ENCODE measurements around the gene PLD1. TPM values are rescaled to one million over a fixed set of nuclear protein-coding genes. Genes with fewer than 3 reads are reported as not detected.
A peak's percentile ranks its signal among the peaks of the same experiment; 100 is the strongest.

Gene PLD1
- total and polyA plus RNA-seq, 10 of the 15 experiments (the other 5 are each of a cell fraction or from before 2014, with no cell fraction given), result 2.9 to 108 (median 3.6) TPM

DNA sequence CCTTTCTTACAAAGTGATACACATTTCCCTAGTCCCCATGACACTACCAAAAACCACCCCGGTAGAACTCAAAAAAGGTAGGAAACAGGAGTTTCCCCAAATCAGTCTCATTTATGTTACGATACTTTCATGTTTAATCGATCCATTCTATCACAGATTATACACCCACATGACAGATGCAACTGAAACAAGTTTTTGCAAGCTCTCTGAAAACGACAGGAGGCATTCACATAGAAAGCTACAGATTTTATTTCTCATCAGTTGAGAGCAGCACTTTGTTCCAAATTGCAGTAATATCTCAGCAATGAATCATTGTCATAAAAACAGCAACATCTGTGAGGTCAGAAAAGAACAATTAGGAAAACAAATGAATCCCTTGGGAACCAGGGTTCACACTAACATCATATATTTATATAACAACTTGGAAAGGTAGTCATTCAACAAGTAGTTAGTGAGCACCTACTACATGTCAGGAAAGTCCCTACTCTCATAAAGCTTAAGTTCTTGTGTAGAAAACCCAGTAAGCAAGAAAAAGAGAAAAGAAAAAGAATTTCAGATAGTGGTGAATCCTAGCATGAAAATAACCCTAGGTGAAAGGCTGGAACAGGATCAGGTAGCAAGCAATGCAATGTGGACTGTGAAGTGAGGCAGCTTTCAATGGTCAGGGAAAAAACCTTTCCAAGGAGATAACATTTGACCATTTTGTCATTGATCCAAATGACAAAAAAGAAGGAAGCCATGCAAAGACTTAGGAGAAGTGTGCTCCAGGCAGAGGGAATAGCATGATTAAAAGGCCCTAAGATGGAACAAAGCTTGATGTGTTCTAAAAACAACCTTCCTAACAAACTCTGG lies 8.3 kb downstream of the PLD1 start (continued):
- TF ChIP-seq, protein P1, sequence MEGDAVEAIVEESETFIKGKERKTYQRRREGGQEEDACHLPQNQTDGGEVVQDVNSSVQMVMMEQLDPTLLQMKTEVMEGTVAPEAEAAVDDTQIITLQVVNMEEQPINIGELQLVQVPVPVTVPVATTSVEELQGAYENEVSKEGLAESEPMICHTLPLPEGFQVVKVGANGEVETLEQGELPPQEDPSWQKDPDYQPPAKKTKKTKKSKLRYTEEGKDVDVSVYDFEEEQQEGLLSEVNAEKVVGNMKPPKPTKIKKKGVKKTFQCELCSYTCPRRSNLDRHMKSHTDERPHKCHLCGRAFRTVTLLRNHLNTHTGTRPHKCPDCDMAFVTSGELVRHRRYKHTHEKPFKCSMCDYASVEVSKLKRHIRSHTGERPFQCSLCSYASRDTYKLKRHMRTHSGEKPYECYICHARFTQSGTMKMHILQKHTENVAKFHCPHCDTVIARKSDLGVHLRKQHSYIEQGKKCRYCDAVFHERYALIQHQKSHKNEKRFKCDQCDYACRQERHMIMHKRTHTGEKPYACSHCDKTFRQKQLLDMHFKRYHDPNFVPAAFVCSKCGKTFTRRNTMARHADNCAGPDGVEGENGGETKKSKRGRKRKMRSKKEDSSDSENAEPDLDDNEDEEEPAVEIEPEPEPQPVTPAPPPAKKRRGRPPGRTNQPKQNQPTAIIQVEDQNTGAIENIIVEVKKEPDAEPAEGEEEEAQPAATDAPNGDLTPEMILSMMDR (IDR thresholded peaks at IDR 0.05 in 2 of 3, conservative IDR thresholded peaks at IDR 0.05 in 1 of 3; ENCODE audit: control insufficient read depth in 2 of 3, extremely low read depth in 1 of 3, insufficient read depth in 1 of 3, low read depth in 3 of 3, low read length in 3 of 3), result no peak
- TF ChIP-seq EP300 (IDR thresholded peaks at IDR 0.05; ENCODE audit: borderline replicate concordance in 1 of 2, control insufficient read depth in 1 of 2, low read depth in 2 of 2, low read length in 2 of 2), result peak; percentile 59 to 78; a peak in 2 of 4 replicates
- 0 out of 2 replicates have a peak, but pooled peaks have one; percentile 2 for TF ChIP-seq SMARCA5 (IDR thresholded peaks at IDR 0.05)
- TF ChIP-seq MXI1 (IDR thresholded peaks at IDR 0.05; ENCODE audit: low read depth, low read length), result no peak
- TF ChIP-seq ZNF274 (IDR thresholded peaks at IDR 0.05; ENCODE audit: insufficient read depth, insufficient read length), result no peak
- TF ChIP-seq, protein P2, sequence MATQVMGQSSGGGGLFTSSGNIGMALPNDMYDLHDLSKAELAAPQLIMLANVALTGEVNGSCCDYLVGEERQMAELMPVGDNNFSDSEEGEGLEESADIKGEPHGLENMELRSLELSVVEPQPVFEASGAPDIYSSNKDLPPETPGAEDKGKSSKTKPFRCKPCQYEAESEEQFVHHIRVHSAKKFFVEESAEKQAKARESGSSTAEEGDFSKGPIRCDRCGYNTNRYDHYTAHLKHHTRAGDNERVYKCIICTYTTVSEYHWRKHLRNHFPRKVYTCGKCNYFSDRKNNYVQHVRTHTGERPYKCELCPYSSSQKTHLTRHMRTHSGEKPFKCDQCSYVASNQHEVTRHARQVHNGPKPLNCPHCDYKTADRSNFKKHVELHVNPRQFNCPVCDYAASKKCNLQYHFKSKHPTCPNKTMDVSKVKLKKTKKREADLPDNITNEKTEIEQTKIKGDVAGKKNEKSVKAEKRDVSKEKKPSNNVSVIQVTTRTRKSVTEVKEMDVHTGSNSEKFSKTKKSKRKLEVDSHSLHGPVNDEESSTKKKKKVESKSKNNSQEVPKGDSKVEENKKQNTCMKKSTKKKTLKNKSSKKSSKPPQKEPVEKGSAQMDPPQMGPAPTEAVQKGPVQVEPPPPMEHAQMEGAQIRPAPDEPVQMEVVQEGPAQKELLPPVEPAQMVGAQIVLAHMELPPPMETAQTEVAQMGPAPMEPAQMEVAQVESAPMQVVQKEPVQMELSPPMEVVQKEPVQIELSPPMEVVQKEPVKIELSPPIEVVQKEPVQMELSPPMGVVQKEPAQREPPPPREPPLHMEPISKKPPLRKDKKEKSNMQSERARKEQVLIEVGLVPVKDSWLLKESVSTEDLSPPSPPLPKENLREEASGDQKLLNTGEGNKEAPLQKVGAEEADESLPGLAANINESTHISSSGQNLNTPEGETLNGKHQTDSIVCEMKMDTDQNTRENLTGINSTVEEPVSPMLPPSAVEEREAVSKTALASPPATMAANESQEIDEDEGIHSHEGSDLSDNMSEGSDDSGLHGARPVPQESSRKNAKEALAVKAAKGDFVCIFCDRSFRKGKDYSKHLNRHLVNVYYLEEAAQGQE (IDR thresholded peaks at IDR 0.05; ENCODE audit: low read depth, low read length), result no peak
- peak; percentile 83 for TF ChIP-seq ATF7 (IDR thresholded peaks at IDR 0.05; ENCODE audit: low read depth)
- no peak for TF ChIP-seq CREB1 (IDR thresholded peaks at IDR 0.05; ENCODE audit: low read depth)
- TF ChIP-seq PAX8 (IDR thresholded peaks at IDR 0.05), result 0 out of 2 replicates have a peak, but pooled peaks have one; percentile 39
- TF ChIP-seq, protein P3, sequence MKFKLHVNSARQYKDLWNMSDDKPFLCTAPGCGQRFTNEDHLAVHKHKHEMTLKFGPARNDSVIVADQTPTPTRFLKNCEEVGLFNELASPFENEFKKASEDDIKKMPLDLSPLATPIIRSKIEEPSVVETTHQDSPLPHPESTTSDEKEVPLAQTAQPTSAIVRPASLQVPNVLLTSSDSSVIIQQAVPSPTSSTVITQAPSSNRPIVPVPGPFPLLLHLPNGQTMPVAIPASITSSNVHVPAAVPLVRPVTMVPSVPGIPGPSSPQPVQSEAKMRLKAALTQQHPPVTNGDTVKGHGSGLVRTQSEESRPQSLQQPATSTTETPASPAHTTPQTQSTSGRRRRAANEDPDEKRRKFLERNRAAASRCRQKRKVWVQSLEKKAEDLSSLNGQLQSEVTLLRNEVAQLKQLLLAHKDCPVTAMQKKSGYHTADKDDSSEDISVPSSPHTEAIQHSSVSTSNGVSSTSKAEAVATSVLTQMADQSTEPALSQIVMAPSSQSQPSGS (IDR thresholded peaks at IDR 0.05; ENCODE audit: low read length), result peak; percentile 40; the same call in 1 of the 2 replicates
- no peak for TF ChIP-seq SMC3 (IDR thresholded peaks at IDR 0.05; ENCODE audit: borderline replicate concordance, low read length)
- TF ChIP-seq SMAD1 (IDR thresholded peaks at IDR 0.05; ENCODE audit: low read depth, partially characterized antibody), result peak; percentile 54
- peak; percentile 83 for TF ChIP-seq MTA2 (IDR thresholded peaks at IDR 0.05; ENCODE audit: low read depth)
- no peak for TF ChIP-seq SPI1 (IDR thresholded peaks at IDR 0.05; ENCODE audit: borderline replicate concordance, insufficient read depth, low read depth, low read length)
- peak; percentile 71 to 79; a peak in 3 of 4 replicates for TF ChIP-seq IKZF2 (IDR thresholded peaks at IDR 0.05)
- TF ChIP-seq, protein P4, sequence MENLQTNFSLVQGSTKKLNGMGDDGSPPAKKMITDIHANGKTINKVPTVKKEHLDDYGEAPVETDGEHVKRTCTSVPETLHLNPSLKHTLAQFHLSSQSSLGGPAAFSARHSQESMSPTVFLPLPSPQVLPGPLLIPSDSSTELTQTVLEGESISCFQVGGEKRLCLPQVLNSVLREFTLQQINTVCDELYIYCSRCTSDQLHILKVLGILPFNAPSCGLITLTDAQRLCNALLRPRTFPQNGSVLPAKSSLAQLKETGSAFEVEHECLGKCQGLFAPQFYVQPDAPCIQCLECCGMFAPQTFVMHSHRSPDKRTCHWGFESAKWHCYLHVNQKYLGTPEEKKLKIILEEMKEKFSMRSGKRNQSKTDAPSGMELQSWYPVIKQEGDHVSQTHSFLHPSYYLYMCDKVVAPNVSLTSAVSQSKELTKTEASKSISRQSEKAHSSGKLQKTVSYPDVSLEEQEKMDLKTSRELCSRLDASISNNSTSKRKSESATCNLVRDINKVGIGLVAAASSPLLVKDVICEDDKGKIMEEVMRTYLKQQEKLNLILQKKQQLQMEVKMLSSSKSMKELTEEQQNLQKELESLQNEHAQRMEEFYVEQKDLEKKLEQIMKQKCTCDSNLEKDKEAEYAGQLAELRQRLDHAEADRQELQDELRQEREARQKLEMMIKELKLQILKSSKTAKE (IDR thresholded peaks at IDR 0.05; ENCODE audit: low read depth, poor library complexity, severe bottlenecking), result no peak
- TF ChIP-seq KDM1A (IDR thresholded peaks at IDR 0.05; ENCODE audit: borderline replicate concordance), result no peak
- TF ChIP-seq HDAC2 (IDR thresholded peaks at IDR 0.05), result no peak
- TF ChIP-seq, protein P5, sequence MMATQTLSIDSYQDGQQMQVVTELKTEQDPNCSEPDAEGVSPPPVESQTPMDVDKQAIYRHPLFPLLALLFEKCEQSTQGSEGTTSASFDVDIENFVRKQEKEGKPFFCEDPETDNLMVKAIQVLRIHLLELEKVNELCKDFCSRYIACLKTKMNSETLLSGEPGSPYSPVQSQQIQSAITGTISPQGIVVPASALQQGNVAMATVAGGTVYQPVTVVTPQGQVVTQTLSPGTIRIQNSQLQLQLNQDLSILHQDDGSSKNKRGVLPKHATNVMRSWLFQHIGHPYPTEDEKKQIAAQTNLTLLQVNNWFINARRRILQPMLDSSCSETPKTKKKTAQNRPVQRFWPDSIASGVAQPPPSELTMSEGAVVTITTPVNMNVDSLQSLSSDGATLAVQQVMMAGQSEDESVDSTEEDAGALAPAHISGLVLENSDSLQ (IDR thresholded peaks at IDR 0.05), result peak; percentile 61

Measured in GM12878 (cell line).